NCI-H1105 treated with DMSO at 0.1 percent for 48 hours (cell line): Measurements from ENCODE around the gene PPP1CA.

ENCODE experiments used
- DNase-seq: peaks from one replicate; lab custom pipeline; 2025; lab: John Stamatoyannopoulos, UW

PPP1CA gene

DNA sequence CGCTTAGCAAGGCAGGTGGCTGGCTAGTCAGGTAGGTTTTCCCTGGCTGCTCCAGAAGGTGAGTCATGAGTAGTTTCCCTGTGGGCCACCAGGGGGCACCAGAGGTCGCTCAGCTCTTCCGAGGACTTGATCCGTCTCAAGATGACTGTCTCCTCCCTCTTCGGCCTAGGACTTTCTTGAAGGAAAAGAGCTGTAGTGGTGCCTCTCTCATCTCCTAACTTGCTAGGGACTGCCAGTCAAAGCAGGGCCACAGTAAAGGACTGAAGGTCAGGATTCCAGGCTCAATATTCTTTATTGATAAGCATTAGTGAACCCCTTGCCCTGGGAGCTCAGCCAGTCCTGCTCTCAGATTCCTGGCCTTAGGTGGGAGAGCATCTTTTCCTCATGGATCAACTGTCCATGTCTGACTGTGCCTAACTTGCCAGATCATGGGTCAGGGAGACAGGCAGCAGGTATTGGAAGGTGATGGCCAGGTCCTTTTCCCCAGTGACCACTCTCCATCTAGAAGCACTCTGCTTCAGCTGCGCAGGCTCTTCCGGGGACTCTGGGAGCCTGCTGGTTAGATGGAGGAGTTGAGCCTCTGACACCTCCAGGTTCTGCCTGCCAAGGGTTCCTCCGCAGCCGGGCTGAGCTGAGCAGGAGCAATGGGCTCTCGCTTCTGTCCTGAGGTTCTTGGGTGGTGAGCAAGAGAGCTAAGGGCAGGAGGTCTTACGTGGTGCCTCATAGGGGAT, 50.2 kb downstream of the PPP1CA start:
- DNase-seq: peak; percentile 64

DNA sequence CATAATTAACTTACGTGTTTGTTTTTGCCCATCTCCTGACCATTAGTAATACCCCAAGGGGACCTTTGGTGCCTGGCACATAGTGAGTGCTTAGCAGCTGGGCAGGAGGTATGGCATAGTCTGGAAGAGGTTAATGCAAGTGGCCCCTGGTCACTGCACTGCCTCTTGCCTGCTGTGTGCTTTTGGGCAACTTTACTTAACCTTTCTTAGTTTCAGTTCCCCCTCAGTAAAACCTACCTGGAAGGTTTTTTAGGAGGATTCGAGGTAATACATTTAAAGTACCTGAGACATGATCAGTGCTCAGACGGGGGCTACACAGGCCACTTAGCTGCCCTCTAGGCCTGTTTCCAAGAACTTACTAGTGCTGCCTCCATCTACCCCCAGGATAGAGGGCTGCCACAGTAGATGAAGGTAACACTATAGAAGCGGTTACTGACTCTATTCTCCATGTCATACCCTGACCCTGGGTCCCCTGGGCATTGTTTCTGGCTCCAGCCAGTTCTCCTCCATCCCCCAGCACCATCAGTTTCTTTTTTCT, 51.7 kb downstream of the PPP1CA start:
- no peak for DNase-seq

DNA sequence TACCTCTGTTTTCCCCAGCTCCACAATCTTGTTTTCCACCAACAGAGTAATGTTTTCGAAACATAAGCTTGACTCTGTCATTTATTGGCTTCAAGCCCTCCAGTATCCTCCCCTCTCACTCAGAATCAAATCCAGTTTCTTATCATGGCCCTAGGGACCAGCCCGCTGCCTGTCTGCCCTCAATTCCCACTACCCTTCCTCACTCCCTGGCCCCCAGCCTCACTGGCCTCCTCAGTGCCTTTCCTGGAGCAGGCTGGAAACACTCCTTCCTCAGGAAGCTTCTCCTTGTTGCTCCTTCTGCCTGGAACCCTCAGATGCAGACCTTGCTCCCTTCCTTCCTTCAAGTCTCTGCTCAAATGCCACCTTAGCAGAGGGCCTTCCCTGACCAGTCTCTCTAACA, 52.2 kb downstream of the PPP1CA start:
- no peak for DNase-seq

DNA sequence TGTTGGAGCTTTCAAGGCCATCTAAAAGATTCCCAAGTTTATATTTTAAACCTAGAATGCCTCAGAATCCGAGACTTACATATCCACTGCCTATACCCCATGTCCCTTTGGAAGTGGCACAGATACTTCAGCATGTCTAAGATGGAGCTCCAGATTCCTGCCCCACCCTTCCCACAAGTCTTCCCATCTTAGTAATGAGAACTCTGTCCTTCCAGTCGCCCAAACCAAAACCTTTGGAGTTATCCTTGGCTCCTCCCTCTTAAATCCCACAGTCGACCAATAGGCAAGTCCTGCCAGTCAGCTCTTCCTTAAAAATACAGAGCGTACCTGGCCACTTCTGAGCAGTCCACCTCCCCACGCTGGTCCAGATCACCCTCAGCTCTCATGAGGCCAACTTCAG, 52.6 kb downstream of the PPP1CA start:
- DNase-seq: no peak
